ENCODE measurements around the gene DDX41. TPM values are rescaled to one million over a fixed set of nuclear protein-coding genes. Genes with fewer than 3 reads are reported as not detected.

Gene DDX41
- total RNA-seq, 1 donor = 166 TPM

DNA sequence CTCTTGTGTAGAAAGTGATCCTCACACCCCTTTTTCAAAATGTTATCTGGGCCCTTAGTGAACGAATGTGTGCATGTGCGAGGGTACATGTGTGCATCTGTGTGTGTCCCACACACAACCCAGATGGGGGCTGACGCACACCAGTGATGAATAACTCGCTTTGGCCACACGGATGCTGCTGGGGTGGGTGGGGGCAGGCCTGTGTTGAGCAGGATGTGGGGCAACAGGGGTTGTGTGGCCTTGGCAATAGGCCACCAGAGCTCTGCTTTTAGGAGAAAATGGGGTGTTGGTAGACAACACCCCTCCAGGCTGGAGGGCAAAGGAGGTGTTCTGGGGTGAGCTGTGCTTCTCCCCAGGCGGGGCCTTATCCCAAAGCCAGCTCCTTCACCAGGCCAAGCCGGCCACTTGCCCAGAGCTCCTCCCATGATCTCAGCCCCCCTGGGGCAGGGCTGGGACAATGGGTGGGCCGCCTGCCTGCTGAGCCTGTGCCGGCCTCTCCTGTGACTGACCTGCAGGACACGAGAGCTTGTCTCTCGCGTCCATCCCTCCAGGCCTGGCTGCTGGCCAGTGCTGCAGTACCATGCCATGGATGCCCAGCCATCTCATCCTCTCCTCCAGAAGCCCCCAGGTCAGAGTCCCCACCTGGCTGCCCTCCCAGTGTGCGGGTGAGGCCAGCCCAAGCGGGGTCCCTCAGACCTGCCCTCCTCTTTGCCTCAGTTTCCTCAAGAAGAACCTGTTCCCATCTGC is 45.0 kb downstream of the DDX41 start:
- no peak for DNase-seq (ENCODE audit: low read depth in 2 of 3, low spot score in 2 of 3)

- DNase-seq (ENCODE audit: low read depth in 2 of 3, low spot score in 2 of 3) = no peak
Measured at GRCh38 chr5:177470759-177471536, 45.8 kb downstream of the DDX41 start.

DNA sequence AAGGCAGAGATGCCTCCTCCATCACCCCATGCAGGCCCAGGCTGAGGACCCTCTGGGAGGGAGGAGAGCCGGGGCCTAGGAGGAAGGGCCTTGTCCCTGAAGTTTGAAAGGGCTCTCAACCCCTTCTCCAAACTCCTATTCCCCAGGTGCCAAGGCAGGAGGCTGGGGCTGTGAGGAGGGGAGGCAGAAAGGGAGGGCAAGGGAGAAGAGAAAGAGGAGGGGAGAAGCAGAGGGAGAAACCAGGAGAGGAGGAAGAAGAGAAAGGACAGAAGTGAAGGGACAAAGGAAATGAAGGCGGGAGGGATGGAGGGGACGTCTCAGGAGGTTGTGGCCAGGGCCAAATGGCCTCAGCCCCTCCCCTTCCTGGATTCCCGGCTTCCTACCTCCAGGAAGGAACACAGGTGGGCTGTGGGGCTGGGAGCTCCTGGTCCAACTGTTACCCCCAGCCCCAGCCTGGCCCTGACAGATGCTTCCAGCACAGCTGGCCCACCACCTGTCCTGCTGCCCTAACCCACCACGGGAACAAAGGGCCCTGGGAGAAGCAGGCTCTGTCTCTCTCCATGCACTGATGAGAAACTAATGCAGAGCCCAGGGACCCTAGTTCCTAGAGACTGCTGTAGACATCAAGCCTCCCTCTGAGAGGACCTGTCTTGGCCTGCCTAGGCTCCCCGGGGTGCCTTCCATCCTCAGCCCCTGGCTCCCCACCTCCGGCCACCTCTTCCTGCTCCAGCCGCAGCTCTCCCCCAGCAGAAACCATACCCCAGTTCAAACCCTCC is 46.8 kb downstream of the DDX41 start:
- DNase-seq (ENCODE audit: low read depth in 2 of 3, low spot score in 2 of 3) = no peak

DNA sequence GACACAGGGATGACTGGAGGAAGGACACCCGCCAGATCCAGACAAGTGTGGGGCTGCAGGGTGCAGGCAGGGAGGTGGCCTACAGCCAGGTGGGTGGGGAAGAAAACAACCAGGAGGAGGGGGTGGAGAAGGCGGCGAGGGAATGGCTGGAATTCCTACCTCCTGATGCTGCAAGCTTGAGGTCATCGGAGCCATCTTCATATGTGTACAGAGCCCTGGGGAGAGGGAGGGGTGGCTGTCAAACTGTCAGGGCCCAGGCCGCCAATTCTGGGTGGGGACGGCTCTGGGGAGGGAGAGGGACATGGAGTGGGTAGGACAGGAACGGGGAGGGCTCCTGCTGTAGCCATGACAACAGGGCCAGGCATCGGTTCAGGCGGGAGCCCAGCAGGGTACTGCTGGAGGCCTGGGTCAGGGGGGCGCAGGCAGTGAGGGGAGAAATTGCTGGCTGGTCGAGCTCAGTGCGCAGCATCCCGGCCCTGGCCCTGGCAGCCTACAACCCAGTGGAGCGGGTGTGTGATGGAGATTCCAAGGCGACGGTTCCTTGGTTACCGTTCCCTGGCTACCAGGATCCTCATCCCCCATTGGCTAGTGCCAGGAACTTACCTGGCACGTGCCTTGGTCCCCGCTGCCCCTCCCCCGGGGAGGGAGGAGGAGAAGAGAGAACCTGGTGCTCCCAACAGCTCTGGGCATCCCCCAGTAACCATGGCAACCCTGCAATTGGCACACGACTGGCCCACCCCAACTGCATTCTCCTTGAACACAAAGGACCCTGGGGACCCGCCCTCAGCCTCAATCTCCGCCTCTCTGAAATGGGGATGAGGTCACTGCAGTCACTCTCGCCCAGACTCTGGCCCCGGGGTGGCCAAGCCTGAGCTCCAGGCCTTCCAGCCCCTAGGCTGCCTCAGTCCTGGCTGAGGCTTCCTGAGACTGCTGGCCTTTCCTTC is 47.8 kb downstream of the DDX41 start:
- DNase-seq (ENCODE audit: low read depth in 2 of 3, low spot score in 2 of 3) = no peak

GRCh38 chr5:177468329-177468684 is 48.5 kb downstream of the DDX41 start:
- DNase-seq (ENCODE audit: low read depth in 2 of 3, low spot score in 2 of 3) = no peak

- DNase-seq (ENCODE audit: low read depth in 2 of 3, low spot score in 2 of 3) = no peak
Measured at GRCh38 chr5:177467436-177467835, 49.3 kb downstream of the DDX41 start.

- no peak for DNase-seq (ENCODE audit: low read depth in 2 of 3, low spot score in 2 of 3)
Measured at GRCh38 chr5:177466861-177467260, 49.9 kb downstream of the DDX41 start.

- no peak for DNase-seq (ENCODE audit: low read depth in 2 of 3, low spot score in 2 of 3)
Measured at GRCh38 chr5:177465044-177465443, 51.7 kb downstream of the DDX41 start.

DNA sequence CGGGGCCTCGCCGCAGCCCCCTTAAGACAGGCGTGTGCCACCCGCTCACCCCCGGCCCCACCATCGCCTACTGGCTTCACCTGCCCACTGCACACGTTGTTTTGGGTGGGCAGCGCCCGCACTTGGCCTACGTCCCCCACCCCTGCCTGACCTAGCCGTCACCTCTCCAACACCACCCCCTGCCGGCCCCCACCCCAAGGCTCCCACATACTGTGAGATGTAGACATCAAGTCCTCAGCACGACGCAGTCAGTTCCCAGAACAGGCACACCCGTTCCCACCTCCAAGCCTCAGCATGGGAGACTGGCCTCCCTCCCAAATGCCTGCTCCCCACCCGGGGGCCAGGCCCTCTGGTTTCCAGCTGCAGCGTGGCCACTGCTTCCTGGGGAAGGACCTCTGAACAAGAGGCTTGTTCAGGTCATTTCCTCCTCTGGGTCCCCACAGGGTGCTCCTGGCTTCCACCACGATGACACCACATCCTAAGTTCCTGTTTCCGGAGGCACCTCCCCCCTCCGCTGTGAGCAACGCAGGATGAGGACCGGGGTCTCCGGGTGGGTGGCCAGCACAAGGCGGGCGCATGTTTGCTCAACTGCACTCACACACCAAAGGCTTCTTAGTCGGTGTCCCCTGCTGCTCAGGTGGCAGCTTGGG is 54.6 kb downstream of the DDX41 start:
- DNase-seq (ENCODE audit: low read depth in 2 of 3, low spot score in 2 of 3) = no peak

Other genes with a start within 250 kb of the DDX41 start
- 32.6 TPM for gene RAB24, start 213.2 kb downstream of the DDX41 start, total RNA-seq
- gene PRELID1, start 213.2 kb downstream of the DDX41 start, total RNA-seq = 105 TPM
- 11.0 TPM for gene MXD3, start 205.1 kb downstream of the DDX41 start, total RNA-seq
- 423 TPM for gene LMAN2, start 165.3 kb downstream of the DDX41 start, total RNA-seq
- gene RGS14, start 159.0 kb downstream of the DDX41 start, total RNA-seq = 46.0 TPM
- under 0.01 TPM for gene SLC34A1, start 132.5 kb downstream of the DDX41 start, total RNA-seq
- not detected for gene PFN3, start 116.3 kb downstream of the DDX41 start, total RNA-seq
- gene F12, start 107.4 kb downstream of the DDX41 start, total RNA-seq = 3.2 TPM
- 98.0 TPM for gene GRK6, start 90.3 kb downstream of the DDX41 start, total RNA-seq
- 30.7 TPM for gene PRR7, start 70.1 kb downstream of the DDX41 start, total RNA-seq
- 28.5 TPM for gene DBN1, start 43.3 kb downstream of the DDX41 start, total RNA-seq
- gene PDLIM7, start 19.4 kb downstream of the DDX41 start, total RNA-seq = 21.3 TPM
- 57.1 TPM for gene DOK3, start 7.1 kb downstream of the DDX41 start, total RNA-seq
- gene FAM193B, start 37.6 kb upstream of the DDX41 start, total RNA-seq = 35.5 TPM
- 67.9 TPM for gene TMED9, start 75.2 kb upstream of the DDX41 start, total RNA-seq
- 38.0 TPM for gene B4GALT7, start 83.2 kb upstream of the DDX41 start, total RNA-seq